Tibial artery (tissue), 4 donors: Measurements from ENCODE around the gene PHLDB1.

Experiments used
- DNase-seq, 2 donors: peaks; one replicate each; pipeline ENCODE4 v3.0.0-alpha.2; 2019
- H3K27ac ChIP-seq, 2 donors: fragments of 200-600 bp; sonication (generic) in 1 of 2; 1 replicate in 1 of 2; 2 replicates in 1 of 2; pipeline ENCODE4 v1.5.1; 2018 to 2019; ENCODE audit warnings: mild to moderate bottlenecking in 1 of 2
- H3K27me3 ChIP-seq, 2 donors: fragments of 200-600 bp; sonication (generic) in 1 of 2; one replicate each; pipeline versions ENCODE4 v1.5.1 to v1.6.0; 2016 to 2019
- H3K36me3 ChIP-seq, 3 donors: fragments of 200-600 bp; sonication (generic) in 2 of 3; one replicate each; pipeline ENCODE4 v1.5.1; 2016 to 2019; ENCODE audit warnings: mild to moderate bottlenecking in 2 of 3
- H3K4me1 ChIP-seq, 4 donors: fragments of 200-600 bp; sonication (generic) in 2 of 4; 1 replicate in 3 of 4; 2 replicates in 1 of 4; pipeline ENCODE4 v1.5.1; 2016 to 2019
- H3K4me3 ChIP-seq, 2 donors: fragments of 200-600 bp; sonication (generic) in 1 of 2; 1 replicate in 1 of 2; 2 replicates in 1 of 2; pipeline ENCODE4 v1.5.1; 2018 to 2019; ENCODE audit warnings: mild to moderate bottlenecking in 2 of 2
- H3K9me3 ChIP-seq, 3 donors: fragments of 200-600 bp; sonication (generic) in 1 of 3; one replicate each; pipeline ENCODE4 v1.5.1; 2016 to 2019
- intact Hi-C: fragments of 100-400 bp; cut with DNase I; formaldehyde crosslinking; loops from one replicate; pipeline ENCODE4 v1.15.0; 2023; ENCODE audit warnings: low total_unique reads
- TF ChIP-seq, protein P1 (sequence below), 2 experiments: fragments of 200-600 bp in 1 of 2; fragments of 450-650 bp in 1 of 2; IDR thresholded peaks; one replicate each; pipeline ENCODE4 v1.5.1; 2017 to 2019; ENCODE audit warnings: antibody characterized with exemption in 2 of 2, mild to moderate bottlenecking in 1 of 2, moderate library complexity in 1 of 2

Gene PHLDB1

DNA sequence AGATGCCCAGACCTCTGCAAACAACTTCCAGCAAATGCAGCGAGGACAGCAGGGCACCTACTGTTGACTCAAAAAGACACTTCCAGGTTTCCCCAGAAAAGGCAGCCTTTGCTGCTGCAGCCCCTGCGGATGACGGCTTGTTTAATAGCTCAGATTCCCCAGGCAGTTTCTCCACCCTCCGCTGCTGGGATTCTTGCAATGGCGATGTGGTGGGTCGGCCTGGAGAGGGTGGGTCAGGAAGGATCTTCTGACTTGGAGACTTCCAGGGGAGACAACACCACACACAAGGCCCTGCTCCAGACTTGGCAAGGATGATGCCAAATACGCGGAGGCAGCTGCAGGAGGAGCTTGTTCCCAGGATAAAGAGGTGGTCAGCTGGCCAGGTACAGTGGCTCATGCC lies 89.9 kb downstream of the PHLDB1 start:
- Histone ChIP-seq H3K4me1 (no peaks in the 10 kb centered on the region), H3K4me3 (no peak overlapping the region), H3K9me3 (peaks cover 0 to 10% (median 0%) of the 10 kb centered on the region in 3 donors), H3K27ac (no peak overlapping the region), H3K36me3 (no peaks in the 10 kb centered on the region), H3K27me3 (no peaks in the 10 kb centered on the region)
- TF ChIP-seq, protein P1, sequence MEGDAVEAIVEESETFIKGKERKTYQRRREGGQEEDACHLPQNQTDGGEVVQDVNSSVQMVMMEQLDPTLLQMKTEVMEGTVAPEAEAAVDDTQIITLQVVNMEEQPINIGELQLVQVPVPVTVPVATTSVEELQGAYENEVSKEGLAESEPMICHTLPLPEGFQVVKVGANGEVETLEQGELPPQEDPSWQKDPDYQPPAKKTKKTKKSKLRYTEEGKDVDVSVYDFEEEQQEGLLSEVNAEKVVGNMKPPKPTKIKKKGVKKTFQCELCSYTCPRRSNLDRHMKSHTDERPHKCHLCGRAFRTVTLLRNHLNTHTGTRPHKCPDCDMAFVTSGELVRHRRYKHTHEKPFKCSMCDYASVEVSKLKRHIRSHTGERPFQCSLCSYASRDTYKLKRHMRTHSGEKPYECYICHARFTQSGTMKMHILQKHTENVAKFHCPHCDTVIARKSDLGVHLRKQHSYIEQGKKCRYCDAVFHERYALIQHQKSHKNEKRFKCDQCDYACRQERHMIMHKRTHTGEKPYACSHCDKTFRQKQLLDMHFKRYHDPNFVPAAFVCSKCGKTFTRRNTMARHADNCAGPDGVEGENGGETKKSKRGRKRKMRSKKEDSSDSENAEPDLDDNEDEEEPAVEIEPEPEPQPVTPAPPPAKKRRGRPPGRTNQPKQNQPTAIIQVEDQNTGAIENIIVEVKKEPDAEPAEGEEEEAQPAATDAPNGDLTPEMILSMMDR (IDR thresholded peaks at IDR 0.05) = no peak
- intact Hi-C loops = loop anchor here (10.0 kb wide), 1 partner anchor 87 kb away; no protein-coding TSS in a partner anchor
- no peak for DNase-seq

DNA sequence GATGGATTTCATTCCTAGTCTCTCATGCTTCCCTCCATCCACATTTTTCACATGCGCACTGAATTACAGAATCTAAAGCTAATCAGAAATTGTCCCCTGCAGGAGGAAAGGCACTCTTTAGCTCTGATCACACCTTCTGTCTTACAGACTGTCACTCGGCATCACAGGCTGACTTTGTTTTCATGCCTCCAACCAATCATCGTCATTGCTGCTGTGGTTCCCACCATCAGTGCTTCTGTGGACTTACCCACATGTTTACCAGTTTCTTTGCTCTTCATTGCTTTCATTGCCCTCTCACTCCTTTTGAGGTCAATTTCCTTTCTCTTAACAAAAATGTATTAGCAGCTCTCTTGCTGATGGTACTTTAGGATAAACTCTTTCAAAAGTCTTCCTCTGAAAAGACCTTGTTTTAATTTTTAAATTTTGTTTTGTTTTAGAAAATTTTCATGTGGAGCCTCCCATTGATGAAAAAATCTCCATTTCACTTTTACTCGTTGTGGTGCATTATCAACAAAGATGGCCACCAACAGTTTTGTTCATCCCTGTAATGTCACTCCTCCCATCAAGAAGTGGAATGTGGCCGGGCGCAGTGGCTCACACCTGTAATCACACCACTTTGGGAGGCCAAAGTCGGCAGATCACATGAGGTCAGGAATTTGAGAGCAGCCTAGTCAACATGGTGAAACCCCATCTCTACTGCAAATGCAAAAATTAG lies 92.2 kb downstream of the PHLDB1 start:
- no peak overlapping the region for H3K27ac ChIP-seq
- no peak overlapping the region for H3K4me3 ChIP-seq
- H3K4me1 ChIP-seq = no peaks in the 10 kb centered on the region
- no peak for DNase-seq
- H3K9me3 ChIP-seq = peaks cover 0 to 10% (median 0%) of the 10 kb centered on the region in 3 donors
- TF ChIP-seq, protein P1 (IDR thresholded peaks at IDR 0.05) = no peak
- no peaks in the 10 kb centered on the region for H3K36me3 ChIP-seq
- intact Hi-C loops = loop anchor here (10.0 kb wide), 1 partner anchor 85 kb away; no protein-coding TSS in a partner anchor
- H3K27me3 ChIP-seq = no peaks in the 10 kb centered on the region

- TF ChIP-seq, protein P1 (IDR thresholded peaks at IDR 0.05) = no peak
- intact Hi-C loops = no loop called here
- H3K27me3 ChIP-seq = no peaks in the 10 kb centered on the region
- H3K4me1 ChIP-seq = no peaks in the 10 kb centered on the region
- peak in 1 of 2 donors; percentile 75 for DNase-seq
- peaks cover 0 to 10% (median 0%) of the 10 kb centered on the region in 3 donors for H3K9me3 ChIP-seq
- H3K4me3 ChIP-seq = no peak overlapping the region
- H3K27ac ChIP-seq = no peak overlapping the region
- no peaks in the 10 kb centered on the region for H3K36me3 ChIP-seq
Measured at GRCh38 chr11:118703563-118704106, 96.2 kb downstream of the PHLDB1 start.

DNA sequence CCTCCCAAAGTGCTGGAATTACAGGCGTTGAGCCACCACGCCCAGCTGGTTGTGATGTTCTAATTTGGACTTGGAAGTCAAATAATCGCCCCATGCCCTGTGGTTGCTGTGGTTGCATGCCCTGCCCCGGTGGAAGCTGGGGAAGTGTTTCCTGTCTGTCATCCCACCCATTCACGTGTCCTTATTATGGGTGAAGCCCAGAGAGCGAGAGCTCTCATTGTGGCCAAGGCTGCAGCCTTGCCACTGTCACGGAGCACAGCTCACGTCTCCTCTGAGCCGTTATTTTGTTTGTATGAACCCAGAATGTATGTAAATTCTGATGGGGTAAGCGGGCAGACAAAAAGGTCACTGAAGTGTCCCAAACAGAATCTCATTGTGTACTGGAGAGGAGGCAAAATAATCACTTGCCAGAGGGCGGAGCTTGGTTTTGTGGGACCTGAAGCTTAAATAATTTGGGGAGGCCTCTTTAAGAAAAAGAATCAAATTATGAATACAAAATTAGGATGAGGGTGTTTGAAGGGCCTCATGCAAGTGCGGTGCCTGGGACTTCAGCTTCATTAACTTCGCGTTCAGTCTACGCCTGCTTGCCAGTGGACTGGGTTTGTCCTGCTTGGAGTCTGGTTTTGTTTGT lies 97.8 kb downstream of the PHLDB1 start:
- Histone ChIP-seq H3K4me3 (no peak overlapping the region), H3K4me1 (no peaks in the 10 kb centered on the region), H3K36me3 (no peaks in the 10 kb centered on the region), H3K27me3 (no peaks in the 10 kb centered on the region), H3K27ac (no peak overlapping the region), H3K9me3 (peaks cover 0 to 6% (median 0%) of the 10 kb centered on the region in 3 donors)
- TF ChIP-seq, protein P1 (IDR thresholded peaks at IDR 0.05) = no peak
- intact Hi-C loops = no loop called here
- no peak for DNase-seq

DNA sequence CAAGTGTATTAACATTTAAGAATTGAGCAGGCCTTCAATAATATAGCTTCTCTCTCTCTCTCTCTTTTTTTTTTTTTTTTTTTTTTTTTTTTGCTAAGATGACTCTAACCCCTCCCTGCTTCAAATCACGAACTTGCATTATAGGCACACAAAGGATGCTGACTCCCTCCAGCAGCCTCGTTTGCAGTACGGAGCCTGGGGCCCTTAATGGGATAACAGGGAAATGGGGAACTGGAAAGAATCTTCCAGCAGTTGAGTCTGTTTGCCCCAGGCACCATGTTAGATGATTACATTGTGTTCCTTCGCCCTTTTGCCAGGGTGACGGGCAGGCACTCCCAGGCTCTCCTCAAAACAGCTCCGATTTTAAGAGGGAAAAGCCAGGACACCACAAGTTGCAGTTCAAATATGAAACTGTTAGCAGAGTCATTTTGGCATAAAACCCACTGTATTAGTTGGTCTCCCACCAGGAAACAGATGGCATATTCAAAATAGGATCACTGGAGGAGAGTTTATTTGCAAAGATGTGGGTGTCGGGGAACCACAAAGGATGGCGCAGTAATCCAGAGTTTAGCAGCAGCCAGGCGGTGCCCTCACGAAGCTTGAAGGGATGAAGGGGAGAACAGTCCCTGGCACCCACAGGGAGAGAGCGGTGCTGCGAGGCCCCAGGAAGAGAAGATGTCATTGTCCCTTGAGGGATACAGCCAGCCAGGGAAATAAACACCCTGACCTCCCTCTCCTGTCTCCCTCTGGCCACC lies 98.6 kb downstream of the PHLDB1 start:
- DNase-seq = no peak

More for the DNA sequence above, 98.6 kb downstream of the PHLDB1 start:
- H3K36me3 ChIP-seq = no peaks in the 10 kb centered on the region
- no peak overlapping the region for H3K4me3 ChIP-seq
- no peaks in the 10 kb centered on the region for H3K27me3 ChIP-seq
- H3K27ac ChIP-seq = no peak overlapping the region
- TF ChIP-seq, protein P1 (IDR thresholded peaks at IDR 0.05) = no peak
- no peaks in the 10 kb centered on the region for H3K4me1 ChIP-seq
- intact Hi-C loops = no loop called here
- no peaks in the 10 kb centered on the region for H3K9me3 ChIP-seq
